ENCODE data around the gene BTBD7.

DNA sequence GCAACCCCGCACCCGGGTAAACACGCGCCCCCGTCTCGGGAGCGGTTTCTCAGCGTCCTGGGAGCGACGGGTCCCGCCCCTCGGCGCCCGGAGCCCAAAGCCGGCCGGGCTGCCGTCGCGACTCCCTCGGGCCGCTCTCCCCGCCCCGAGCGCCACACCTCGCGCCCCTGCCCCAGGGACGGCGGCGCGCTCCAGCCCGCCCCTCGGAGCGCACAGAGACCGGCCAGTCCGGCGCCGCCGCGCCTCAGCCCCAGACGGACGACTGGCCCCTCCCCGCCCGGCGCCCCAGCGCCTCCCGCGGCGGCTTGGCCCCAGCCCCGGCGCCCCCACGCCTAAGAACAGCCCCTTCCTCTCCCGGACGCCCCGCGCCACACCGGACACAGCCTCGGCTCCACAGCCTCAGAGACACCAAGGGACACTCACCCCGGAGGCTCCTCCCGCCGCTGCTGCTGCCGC is 411 bp downstream of the BTBD7 start:
- TF ChIP-seq POLR2AphosphoS5 (IDR thresholded peaks at IDR 0.05), result peak in 1 of 3 donors; percentile 35
- no peak for TF ChIP-seq EP300 (IDR thresholded peaks at IDR 0.05)

Measured in stomach (tissue), 4 donors.